Hematopoietic multipotent progenitor cell treated with erythropoietin and hydrocortisone succinate and interleukin-3 and kit ligand, for 6 days (in vitro differentiated cells): Measurements from ENCODE around the gene LIMS1.
A peak's percentile ranks its signal among the peaks of the same experiment; 100 is the strongest.
"Not testable (repeated sequence)": the region's sequence is repeated elsewhere in the genome, so short reads cannot be mapped to it uniquely, and the experiment has no call there.

Source experiments
- DNase-seq: peaks from one replicate; pipeline ENCODE4 v3.0.0-alpha.2; 2015

Gene LIMS1

GRCh38 chr2:108553209-108553919, 19.1 kb downstream of the LIMS1 start:
- DNase-seq: no peak

DNA sequence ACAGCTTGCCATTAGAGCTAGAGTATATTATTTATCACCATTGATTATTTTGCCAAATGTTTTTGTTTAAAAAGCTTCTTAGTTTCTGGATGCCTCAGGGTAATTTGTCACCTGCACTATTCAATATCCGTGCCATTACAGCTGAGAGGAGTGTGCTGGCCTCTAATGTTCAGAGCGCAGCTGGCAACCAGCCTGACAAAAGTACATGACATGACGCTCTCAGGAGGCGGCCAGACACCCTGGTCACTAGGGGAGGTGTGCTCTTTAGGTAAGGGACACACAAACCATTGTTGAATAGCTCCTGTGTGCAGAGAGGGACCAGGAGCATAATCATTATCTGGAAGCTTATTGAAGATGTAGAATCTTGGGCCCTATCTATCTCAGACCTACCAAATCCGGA, 20.3 kb downstream of the LIMS1 start:
- no peak for DNase-seq

GRCh38 chr2:108555572-108555971, 21.3 kb downstream of the LIMS1 start:
- no peak for DNase-seq

DNA sequence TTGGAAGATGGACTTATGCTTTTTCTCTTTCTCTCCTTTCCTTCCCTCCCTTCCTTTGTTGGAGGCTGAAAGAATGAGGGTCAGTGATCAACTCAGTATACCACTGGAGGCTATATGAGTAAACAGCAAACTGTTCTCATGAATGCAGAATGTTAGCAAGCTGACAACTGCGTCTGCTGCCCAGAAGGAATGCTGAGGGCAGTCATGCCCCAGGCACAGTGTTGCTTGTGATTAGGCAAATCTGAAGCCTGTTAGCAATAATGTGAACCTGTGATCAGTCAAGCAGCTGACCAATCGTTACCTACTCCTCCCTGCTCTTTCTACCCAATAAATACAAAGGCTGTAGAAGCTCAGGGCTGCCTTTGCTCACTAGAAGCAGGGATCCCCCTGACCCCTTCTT, 22.3 kb downstream of the LIMS1 start:
- not testable (repeated sequence) for DNase-seq

DNA sequence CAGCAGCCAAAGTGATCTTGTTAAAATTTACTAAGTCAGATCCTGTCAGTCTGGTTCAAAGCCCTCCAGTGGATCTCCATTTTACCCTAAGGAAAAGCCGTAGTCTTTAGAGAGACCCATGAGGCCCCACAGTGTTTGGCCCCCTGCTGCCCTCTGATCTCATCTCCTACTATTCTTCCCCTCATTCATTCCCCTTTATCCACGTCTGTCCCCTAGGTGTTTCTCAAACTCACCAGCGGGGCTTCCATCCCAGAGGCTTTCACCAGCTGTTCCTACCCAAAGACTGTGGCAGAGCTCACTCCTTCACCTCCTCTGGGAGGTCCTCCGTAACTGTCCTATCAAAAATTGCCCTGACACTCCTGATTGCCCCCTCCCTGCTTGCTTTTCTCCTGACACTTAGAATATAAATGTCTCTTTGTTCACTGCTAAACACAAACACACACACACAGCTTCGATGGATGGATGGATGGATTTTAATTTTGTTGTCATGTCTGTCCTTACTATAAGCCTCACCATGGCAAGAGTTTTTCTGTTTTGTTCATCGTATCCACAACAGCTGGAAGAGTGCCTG, 26.1 kb downstream of the LIMS1 start:
- no peak for DNase-seq

- no peak for DNase-seq
Measured at GRCh38 chr2:108560895-108561530, 26.7 kb downstream of the LIMS1 start.

DNA sequence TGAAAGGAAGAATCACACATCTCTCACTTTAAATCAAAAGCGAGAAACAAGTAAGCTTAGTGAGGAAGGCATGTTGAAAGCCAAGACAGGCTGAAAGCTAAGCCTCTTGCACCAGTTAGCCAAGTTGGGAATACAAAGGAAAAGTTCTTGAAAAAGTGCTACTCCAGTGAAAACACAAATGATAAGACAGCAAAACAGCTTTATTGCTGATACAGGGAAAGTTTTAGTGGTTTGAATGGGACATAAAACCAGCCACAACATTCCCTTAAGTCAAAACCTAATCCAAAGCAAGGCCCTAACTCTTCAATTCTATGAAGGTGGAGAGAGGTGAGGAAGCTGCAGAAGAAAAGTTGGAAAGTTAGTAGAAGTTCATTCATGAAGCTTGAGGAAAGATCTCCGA, 28.0 kb downstream of the LIMS1 start:
- DNase-seq: no peak

DNA sequence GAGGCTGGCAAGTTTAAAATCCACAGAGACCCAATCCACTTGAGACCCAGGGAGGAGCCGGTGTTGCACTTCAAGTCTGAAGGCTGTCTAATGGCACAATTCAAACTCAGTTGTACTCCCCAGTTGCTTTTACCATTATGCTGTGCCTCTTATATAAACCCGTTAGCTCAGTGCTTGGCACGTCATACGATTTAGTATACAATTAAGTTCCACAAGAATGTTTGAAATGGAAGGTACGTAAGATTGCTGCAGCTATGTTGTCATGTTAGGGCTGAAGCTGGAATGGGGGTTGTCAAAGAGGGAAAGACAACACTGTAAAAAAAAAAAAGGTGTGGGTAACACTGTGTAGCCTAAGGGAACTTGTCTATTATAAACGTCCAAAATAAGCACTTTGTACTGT, 30.2 kb downstream of the LIMS1 start:
- DNase-seq: no peak

GRCh38 chr2:108565778-108566375, 31.6 kb downstream of the LIMS1 start:
- DNase-seq: no peak

DNA sequence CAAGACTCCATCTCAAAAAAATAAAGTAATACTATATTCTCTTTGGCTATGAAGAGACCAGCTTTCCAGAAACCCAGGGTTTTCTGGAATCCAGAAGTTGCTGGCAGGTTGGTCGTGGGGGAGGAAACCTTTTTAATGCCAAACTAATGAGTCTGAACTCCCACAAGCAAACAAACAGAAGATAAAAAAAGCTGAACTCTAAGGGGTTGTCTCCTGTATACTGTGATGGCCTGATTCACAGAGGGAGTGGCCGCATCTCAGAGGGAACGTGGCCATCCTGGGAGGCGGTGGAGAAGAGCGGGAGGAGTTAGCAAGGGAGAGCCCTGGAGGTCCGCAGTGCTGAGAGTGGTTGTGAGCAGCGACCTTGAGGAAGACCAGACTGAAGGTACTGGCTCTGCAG, 36.1 kb downstream of the LIMS1 start:
- no peak for DNase-seq

- no peak for DNase-seq
Measured at GRCh38 chr2:108571286-108571685, 37.0 kb downstream of the LIMS1 start.

- DNase-seq: no peak
Measured at GRCh38 chr2:108573061-108573460, 38.8 kb downstream of the LIMS1 start.

GRCh38 chr2:108574332-108574731, 40.1 kb downstream of the LIMS1 start:
- DNase-seq: no peak

DNA sequence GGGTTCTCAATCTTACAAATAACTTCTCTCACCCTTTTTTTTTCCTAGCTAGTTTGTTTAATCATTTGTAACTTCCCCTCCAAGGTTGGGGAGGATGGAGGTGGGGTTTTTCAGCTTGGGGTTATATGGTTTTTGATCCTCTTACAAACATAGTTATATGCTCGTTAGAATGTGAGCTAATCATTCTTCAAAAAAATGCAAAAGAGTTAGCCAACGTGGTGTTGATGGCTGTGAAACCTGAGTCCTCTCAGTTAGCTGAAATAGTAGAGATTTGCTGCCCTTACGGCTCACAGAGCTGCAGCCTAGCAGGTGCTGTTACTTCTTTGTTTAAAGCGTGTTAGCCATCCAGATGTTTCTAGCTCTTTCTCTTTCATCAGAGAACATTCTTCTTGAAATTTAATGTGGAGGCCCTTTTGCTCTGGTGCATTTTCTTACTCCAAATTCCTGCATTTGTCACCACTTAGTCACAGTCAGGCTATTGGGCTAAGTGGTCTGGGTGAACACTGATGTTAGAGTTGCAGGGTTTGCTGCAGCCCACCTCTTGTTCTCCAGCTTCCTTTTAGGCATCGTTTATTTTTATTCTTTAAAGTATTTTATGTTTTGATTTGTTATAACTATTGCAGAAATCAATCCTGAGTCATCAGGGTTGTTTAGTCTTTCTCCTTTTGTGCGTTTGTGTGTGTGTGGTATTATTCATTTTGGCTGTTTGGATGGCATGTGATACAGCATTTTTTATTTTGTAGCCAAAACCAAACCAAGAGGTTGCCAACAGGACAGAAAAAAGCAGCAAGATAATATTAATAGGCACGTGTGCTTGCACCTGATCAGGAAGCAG, 41.1 kb downstream of the LIMS1 start:
- no peak for DNase-seq

DNA sequence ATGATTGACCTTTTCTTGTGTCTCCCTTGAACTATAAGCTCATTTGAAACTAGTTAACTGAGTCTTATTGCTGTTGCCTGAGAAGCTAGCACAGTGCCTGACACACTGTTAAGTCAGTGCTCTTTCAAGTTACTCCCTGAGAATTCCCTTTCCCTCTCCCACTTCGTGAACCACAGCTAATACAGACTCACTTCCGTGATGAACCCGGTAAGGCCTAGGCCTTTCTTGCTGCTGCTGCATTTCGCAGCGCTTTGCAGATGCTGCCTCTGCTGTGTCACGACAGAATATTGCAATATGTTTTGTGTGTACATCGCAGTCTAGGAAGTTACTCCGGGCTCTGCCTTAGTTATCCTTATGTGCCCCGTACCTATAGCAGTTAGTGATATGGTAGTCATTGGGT, 42.8 kb downstream of the LIMS1 start:
- no peak for DNase-seq

- DNase-seq: no peak
Measured at GRCh38 chr2:108579623-108580022, 45.4 kb downstream of the LIMS1 start.

- DNase-seq: no peak
Measured at GRCh38 chr2:108580050-108580449, 45.8 kb downstream of the LIMS1 start.

- DNase-seq: peak; percentile 90
Measured at GRCh38 chr2:108583903-108584520, 49.7 kb downstream of the LIMS1 start.

DNA sequence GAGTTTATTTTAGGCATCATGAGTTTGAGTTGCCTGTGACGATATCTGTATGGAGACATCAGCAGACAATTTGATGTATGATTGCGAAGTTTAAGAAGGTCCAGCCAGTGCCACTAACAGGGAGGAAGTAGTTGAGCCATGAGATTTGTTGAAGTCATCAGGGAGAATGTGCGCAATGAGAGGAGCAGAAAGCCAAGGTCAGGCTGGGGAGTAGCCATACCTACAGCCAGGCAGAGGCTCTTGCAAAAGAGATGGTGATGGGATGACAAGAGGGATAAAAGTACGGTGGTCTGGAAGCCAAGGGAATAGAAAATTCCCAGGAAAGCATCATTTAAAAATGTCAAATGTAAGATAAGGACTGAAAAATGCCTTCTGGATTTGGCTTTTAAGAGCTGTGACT, 51.2 kb downstream of the LIMS1 start:
- DNase-seq: no peak

- no peak for DNase-seq
Measured at GRCh38 chr2:108586116-108586515, 51.8 kb downstream of the LIMS1 start.

DNA sequence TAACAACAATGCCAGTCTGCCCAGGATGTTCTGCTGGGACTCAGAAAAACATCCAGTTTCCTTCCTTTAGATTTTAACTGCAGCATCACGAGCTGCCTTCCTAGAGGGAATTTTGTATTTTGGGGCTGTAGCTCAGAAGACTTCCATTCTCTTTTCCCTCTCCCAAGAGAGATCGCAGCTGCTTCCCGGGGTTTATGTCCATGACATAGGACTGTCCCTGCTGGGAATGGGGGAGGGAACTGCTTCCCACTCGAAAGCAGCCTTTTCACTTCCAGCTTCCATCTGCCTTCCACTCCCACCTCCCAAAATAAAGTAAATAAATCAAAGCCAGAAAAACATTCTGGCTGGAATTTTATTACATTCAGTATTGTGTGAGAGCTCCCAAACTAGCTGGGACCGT, 52.4 kb downstream of the LIMS1 start:
- DNase-seq: no peak

GRCh38 chr2:108587621-108588020, 53.4 kb downstream of the LIMS1 start:
- DNase-seq: peak; percentile 42
